ENCODE results near the gene ZNF597.

ZNF597 gene

GRCh38 chr16:3434373-3434772, 8.9 kb downstream of the ZNF597 start:
- Histone ChIP-seq H3K4me1 (ENCODE audit: control insufficient read depth in 1 of 2, insufficient read depth in 1 of 2, low read depth in 1 of 2, low read length in 1 of 2) (peaks cover 0 to 6% of the 10 kb centered on the region in 2 experiments), H3K9me3 (no peaks in the 10 kb centered on the region), H3K27ac (no peak overlapping the region), H3K4me3 (ENCODE audit: low read depth in 1 of 2, low read length in 1 of 2) (no peak overlapping the region), H3K27me3 (peaks cover 51% of the 10 kb centered on the region), H3K36me3 (peaks cover 11% of the 10 kb centered on the region)
- TF ChIP-seq CTCF (IDR thresholded peaks at IDR 0.05), result no peak

GRCh38 chr16:3431779-3432219, 11.5 kb downstream of the ZNF597 start:
- Histone ChIP-seq H3K4me3 (ENCODE audit: low read depth in 1 of 2, low read length in 1 of 2) (peak overlapping the region in 1 of 2 experiments; percentile 53), H3K4me1 (ENCODE audit: control insufficient read depth in 1 of 2, insufficient read depth in 1 of 2, low read depth in 1 of 2, low read length in 1 of 2) (peaks cover 0 to 6% of the 10 kb centered on the region in 2 experiments)

GRCh38 chr16:3413730-3414379, 29.4 kb downstream of the ZNF597 start:
- Histone ChIP-seq H3K4me1 (ENCODE audit: control insufficient read depth in 1 of 2, insufficient read depth in 1 of 2, low read depth in 1 of 2, low read length in 1 of 2) (no peaks in the 10 kb centered on the region), H3K27ac (no peak overlapping the region), H3K9me3 (peaks cover 36% of the 10 kb centered on the region), H3K27me3 (no peaks in the 10 kb centered on the region), H3K36me3 (no peaks in the 10 kb centered on the region), H3K4me3 (ENCODE audit: low read depth in 1 of 2, low read length in 1 of 2) (no peak overlapping the region)
- TF ChIP-seq CTCF (IDR thresholded peaks at IDR 0.05), result no peak

More at GRCh38 chr16:3431779-3432219, 11.5 kb downstream of the ZNF597 start:
- H3K36me3 ChIP-seq, result peaks cover 8% of the 10 kb centered on the region
- no peak for TF ChIP-seq CTCF (IDR thresholded peaks at IDR 0.05)
- peaks cover 43% of the 10 kb centered on the region for H3K27me3 ChIP-seq
- H3K27ac ChIP-seq, result peak overlapping the region; percentile 51
- no peaks in the 10 kb centered on the region for H3K9me3 ChIP-seq

- peaks cover 35% of the 10 kb centered on the region for H3K36me3 ChIP-seq
- H3K9me3 ChIP-seq, result peaks cover 48% of the 10 kb centered on the region
- no peak overlapping the region for H3K27ac ChIP-seq
- H3K4me3 ChIP-seq (ENCODE audit: low read depth in 1 of 2, low read length in 1 of 2), result no peak overlapping the region
- TF ChIP-seq CTCF (IDR thresholded peaks at IDR 0.05), result no peak
- H3K27me3 ChIP-seq, result no peaks in the 10 kb centered on the region
- no peaks in the 10 kb centered on the region for H3K4me1 ChIP-seq (ENCODE audit: control insufficient read depth in 1 of 2, insufficient read depth in 1 of 2, low read depth in 1 of 2, low read length in 1 of 2)
These were observed 34.6 kb downstream of the ZNF597 start for GRCh38 chr16:3408561-3409197.

GRCh38 chr16:3401719-3402397, 41.4 kb downstream of the ZNF597 start:
- no peak for TF ChIP-seq CTCF (IDR thresholded peaks at IDR 0.05)
- peaks cover 37% of the 10 kb centered on the region for H3K36me3 ChIP-seq
- peaks cover 9% of the 10 kb centered on the region for H3K9me3 ChIP-seq
- H3K4me1 ChIP-seq (ENCODE audit: control insufficient read depth in 1 of 2, insufficient read depth in 1 of 2, low read depth in 1 of 2, low read length in 1 of 2), result peaks cover 17 to 22% of the 10 kb centered on the region in 2 experiments
- no peaks in the 10 kb centered on the region for H3K27me3 ChIP-seq
- peak overlapping the region; percentile 85 for H3K27ac ChIP-seq
- peak overlapping the region; percentile 83 for H3K4me3 ChIP-seq (ENCODE audit: low read depth in 1 of 2, low read length in 1 of 2)

Measured in neutrophil (primary cell).